ENCODE measurements around the gene SPATA2. TPM values are rescaled to one million over a fixed set of nuclear protein-coding genes. Genes with fewer than 3 reads are reported as not detected.

The SPATA2 gene
- total RNA-seq, 1 experiment from 2014 or later, result 6.6 TPM

DNA sequence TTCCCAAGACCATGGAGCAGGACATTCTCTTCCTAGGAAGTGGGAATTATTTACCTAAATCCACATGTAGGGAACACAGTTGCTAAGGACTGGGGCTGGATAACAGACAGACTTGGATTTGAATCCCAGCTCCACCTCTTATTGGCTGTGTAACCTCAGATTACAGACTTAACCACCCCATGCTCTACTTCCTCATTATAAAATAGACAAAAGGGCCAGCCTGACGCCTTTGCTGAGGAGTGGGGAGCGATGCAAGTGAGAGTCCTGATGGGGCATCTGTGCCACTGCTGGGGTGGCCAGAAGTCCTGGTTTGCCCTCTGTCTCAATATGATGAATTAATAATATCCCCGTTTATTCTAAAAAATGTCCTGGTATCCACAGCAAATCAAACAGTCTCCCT, 46.8 kb downstream of the SPATA2 start:
- Histone ChIP-seq H3K9me3 (ENCODE audit: control insufficient read depth in 1 of 2, insufficient read depth in 1 of 2, low read depth in 1 of 2, low read length in 2 of 2) (no peaks in the 10 kb centered on the region), H3K27me3 (ENCODE audit: insufficient read depth, low read length) (no peaks in the 10 kb centered on the region), H4K20me1 (ENCODE audit: insufficient read depth) (no peaks in the 10 kb centered on the region), H3K79me2 (ENCODE audit: insufficient read depth, low read length) (no peaks in the 10 kb centered on the region), H3K4me2 (ENCODE audit: low read length) (no peak overlapping the region), H3K9me2 (ENCODE audit: insufficient read depth) (no peaks in the 10 kb centered on the region), H3K4me3 (replicated peaks in 1 of 2; ENCODE audit: low read depth in 1 of 2, low read length in 2 of 2) (no peak overlapping the region), H3K4me1 (ENCODE audit: control insufficient read depth in 1 of 2, insufficient read depth in 2 of 2, low read length in 2 of 2) (no peaks in the 10 kb centered on the region), H3K9ac (ENCODE audit: low read length) (no peak overlapping the region), H3K36me3 (ENCODE audit: control insufficient read depth in 1 of 2, insufficient read depth in 2 of 2, low read length in 2 of 2) (no peaks in the 10 kb centered on the region; a peak in 1 of 4 replicates), H3K27ac (ENCODE audit: low read depth, low read length) (no peak overlapping the region), H2AFZ (ENCODE audit: low read depth, low read length, poor library complexity, severe bottlenecking) (no peak overlapping the region)
- ATAC-seq (no peak), DNase-seq (ENCODE audit: low read depth, low spot score) (no peak)
- intact Hi-C loops (cut with micrococcal nuclease), result no loop called here
- BruUV-seq (replicated peaks), result no TSS peak
- RAD21 ChIA-PET (ENCODE audit: low non-redundant PET in 1 of 2, low total read pairs in 2 of 2, uncharacterized antibody in 2 of 2, unreplicated experiment in 2 of 2), result no interaction called here
- CTCF ChIA-PET, result no interaction called here
- TF ChIP-seq EGR1 (IDR thresholded peaks at IDR 0.05; ENCODE audit: low read depth), result no peak
- TF ChIP-seq SP1 (IDR thresholded peaks at IDR 0.05; ENCODE audit: low read depth), result no peak
- TF ChIP-seq JUND (IDR thresholded peaks at IDR 0.05), result no peak
- TF ChIP-seq EZH2phosphoT487 (IDR thresholded peaks at IDR 0.05; ENCODE audit: borderline replicate concordance), result no peak
- TF ChIP-seq, protein P1, sequence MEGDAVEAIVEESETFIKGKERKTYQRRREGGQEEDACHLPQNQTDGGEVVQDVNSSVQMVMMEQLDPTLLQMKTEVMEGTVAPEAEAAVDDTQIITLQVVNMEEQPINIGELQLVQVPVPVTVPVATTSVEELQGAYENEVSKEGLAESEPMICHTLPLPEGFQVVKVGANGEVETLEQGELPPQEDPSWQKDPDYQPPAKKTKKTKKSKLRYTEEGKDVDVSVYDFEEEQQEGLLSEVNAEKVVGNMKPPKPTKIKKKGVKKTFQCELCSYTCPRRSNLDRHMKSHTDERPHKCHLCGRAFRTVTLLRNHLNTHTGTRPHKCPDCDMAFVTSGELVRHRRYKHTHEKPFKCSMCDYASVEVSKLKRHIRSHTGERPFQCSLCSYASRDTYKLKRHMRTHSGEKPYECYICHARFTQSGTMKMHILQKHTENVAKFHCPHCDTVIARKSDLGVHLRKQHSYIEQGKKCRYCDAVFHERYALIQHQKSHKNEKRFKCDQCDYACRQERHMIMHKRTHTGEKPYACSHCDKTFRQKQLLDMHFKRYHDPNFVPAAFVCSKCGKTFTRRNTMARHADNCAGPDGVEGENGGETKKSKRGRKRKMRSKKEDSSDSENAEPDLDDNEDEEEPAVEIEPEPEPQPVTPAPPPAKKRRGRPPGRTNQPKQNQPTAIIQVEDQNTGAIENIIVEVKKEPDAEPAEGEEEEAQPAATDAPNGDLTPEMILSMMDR (IDR thresholded peaks at IDR 0.05 in 2 of 3, conservative IDR thresholded peaks at IDR 0.05 in 1 of 3; ENCODE audit: borderline replicate concordance in 1 of 3, insufficient read depth in 1 of 3, low read depth in 2 of 3, low read length in 2 of 3), result no peak
- no peak for TF ChIP-seq ZNF274 (IDR thresholded peaks at IDR 0.05; ENCODE audit: low read depth, low read length)
- no peak for TF ChIP-seq FOSL1 (IDR thresholded peaks at IDR 0.05; ENCODE audit: low read depth)
- TF ChIP-seq SRF (IDR thresholded peaks at IDR 0.05; ENCODE audit: low read depth), result no peak
- TF ChIP-seq TCF7L2 (IDR thresholded peaks at IDR 0.05; ENCODE audit: borderline replicate concordance, extremely low read depth, insufficient read depth, insufficient read length), result no peak
- TF ChIP-seq CEBPB (IDR thresholded peaks at IDR 0.05; ENCODE audit: low read depth), result no peak
- TF ChIP-seq ELF1 (IDR thresholded peaks at IDR 0.05; ENCODE audit: borderline replicate concordance, low read depth), result no peak
- TF ChIP-seq ZFX (IDR thresholded peaks at IDR 0.05), result no peak
- no peak for TF ChIP-seq YY1 (IDR thresholded peaks at IDR 0.05; ENCODE audit: extremely low read depth, insufficient replicate concordance, low read depth, low read length)
- no peak for TF ChIP-seq POLR2AphosphoS5 (IDR thresholded peaks at IDR 0.05; ENCODE audit: low read depth, low read length)
- TF ChIP-seq POLR2A (IDR thresholded peaks at IDR 0.05; ENCODE audit: borderline replicate concordance, extremely low read depth, insufficient read depth, insufficient read length), result no peak
- no peak for TF ChIP-seq CBX3 (IDR thresholded peaks at IDR 0.05; ENCODE audit: low read depth)
- POLR2A ChIA-PET, result no interaction called here
